Thoracic aorta (tissue), 2 donors: Measurements from ENCODE around the gene ABCG8. TPM values are rescaled to one million over a fixed set of nuclear protein-coding genes. Genes with fewer than 3 reads are reported as not detected.

Experiments used
- ATAC-seq: fragments of 150-250 bp; one replicate; pipeline ENCODE4 v1.8.0; 2017; ENCODE audit warnings: low read depth; ENCODE audit not compliant: insufficient number of reproducible peaks, low FRiP score
- DNase-seq: peaks from one replicate; pipeline ENCODE4 v3.0.0-alpha.2; 2020; ENCODE audit warnings: low spot score
- H3K27ac ChIP-seq, 2 donors: fragments of 200-600 bp; sonication (generic); 1 replicate in 1 of 2; 2 replicates in 1 of 2; pipeline ENCODE4 v1.5.1; 2016; ENCODE audit warnings: mild to moderate bottlenecking in 2 of 2, moderate library complexity in 2 of 2
- H3K27me3 ChIP-seq: fragments of 200-600 bp; sonication (generic); replicated peaks from 2 replicates; pipeline ENCODE4 v1.6.0; 2016; ENCODE audit warnings: mild to moderate bottlenecking; ENCODE audit not compliant: insufficient read depth
- H3K36me3 ChIP-seq: fragments of 200-600 bp; sonication (generic); one replicate; pipeline ENCODE4 v1.5.1; 2016
- H3K4me1 ChIP-seq, 2 donors: fragments of 200-600 bp; sonication (generic); 1 replicate in 1 of 2; 2 replicates in 1 of 2; pipeline versions ENCODE4 v1.5.1 to v1.6.0; 2016; ENCODE audit warnings: low read depth in 2 of 2, mild to moderate bottlenecking in 1 of 2; ENCODE audit not compliant: control insufficient read depth in 1 of 2
- H3K4me3 ChIP-seq: fragments of 200-600 bp; sonication (generic); 2 replicates; pipeline ENCODE4 v1.5.1; 2016; ENCODE audit warnings: mild to moderate bottlenecking
- H3K9me3 ChIP-seq: fragments of 200-600 bp; sonication (generic); 2 replicates; pipeline ENCODE4 v1.5.1; 2016
- total RNA-seq, 2 donors: library from RNA; depleted of rRNA; stranded (reverse); fragments of >200 nt; gene quantifications; one replicate each; pipeline versions ENCODE4 v1.1.0 to v1.2.3, GENCODE V29; 2016
- TF ChIP-seq, protein P1 (sequence below): fragments of 200-600 bp; sonication (generic); IDR thresholded peaks from one replicate; pipeline ENCODE4 v1.5.1; 2019; ENCODE audit warnings: antibody characterized with exemption

The ABCG8 gene
- total RNA-seq, 2 donors from 2014 or later, result not detected

DNA sequence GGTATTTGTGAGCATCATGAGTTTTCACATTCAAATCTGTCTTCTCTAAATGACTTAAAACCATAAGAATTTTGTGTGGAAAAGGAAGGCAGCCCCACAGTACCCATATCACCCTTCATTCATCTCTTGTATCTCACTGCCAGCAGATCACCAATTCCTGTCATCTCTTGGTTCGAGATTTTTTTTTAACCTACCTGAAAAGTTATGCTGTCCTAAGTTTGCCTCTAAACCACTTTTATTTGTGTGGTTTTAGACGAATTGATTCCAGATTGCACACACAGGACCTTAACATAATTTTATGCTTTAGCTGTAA is 32.1 kb upstream of the ABCG8 start:
- DNase-seq, result no peak
- H3K9me3 ChIP-seq, result no peaks in the 10 kb centered on the region
- ATAC-seq, result no peak
- TF ChIP-seq, protein P1, sequence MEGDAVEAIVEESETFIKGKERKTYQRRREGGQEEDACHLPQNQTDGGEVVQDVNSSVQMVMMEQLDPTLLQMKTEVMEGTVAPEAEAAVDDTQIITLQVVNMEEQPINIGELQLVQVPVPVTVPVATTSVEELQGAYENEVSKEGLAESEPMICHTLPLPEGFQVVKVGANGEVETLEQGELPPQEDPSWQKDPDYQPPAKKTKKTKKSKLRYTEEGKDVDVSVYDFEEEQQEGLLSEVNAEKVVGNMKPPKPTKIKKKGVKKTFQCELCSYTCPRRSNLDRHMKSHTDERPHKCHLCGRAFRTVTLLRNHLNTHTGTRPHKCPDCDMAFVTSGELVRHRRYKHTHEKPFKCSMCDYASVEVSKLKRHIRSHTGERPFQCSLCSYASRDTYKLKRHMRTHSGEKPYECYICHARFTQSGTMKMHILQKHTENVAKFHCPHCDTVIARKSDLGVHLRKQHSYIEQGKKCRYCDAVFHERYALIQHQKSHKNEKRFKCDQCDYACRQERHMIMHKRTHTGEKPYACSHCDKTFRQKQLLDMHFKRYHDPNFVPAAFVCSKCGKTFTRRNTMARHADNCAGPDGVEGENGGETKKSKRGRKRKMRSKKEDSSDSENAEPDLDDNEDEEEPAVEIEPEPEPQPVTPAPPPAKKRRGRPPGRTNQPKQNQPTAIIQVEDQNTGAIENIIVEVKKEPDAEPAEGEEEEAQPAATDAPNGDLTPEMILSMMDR, result no peak
- H3K4me1 ChIP-seq, result no peaks in the 10 kb centered on the region
- H3K4me3 ChIP-seq, result no peak overlapping the region
- peaks cover 4% of the 10 kb centered on the region for H3K36me3 ChIP-seq
- no peaks in the 10 kb centered on the region for H3K27me3 ChIP-seq
- H3K27ac ChIP-seq, result no peak overlapping the region

DNA sequence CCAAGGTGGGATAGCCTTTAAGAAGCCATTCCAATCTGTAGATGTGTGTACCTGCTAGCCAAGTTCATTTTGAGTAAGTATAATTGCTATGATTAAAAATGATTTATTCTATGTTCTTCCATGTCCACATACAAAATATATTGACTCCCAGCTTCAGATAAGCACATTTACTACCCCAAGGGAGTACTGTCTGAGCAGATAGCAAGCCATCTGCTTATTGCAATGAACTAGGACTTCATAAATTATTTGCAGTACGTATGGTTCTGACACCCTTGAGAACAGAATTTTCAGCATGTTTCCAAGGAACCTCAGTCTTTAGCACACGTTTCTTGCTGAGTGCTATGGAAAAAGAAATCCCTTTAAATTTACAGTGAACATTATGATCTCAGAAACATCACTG is 28.3 kb upstream of the ABCG8 start:
- Histone ChIP-seq H3K36me3 (peaks cover 4% of the 10 kb centered on the region), H3K9me3 (no peaks in the 10 kb centered on the region), H3K4me3 (no peak overlapping the region), H3K27me3 (no peaks in the 10 kb centered on the region), H3K27ac (no peak overlapping the region), H3K4me1 (peaks cover 5 to 6% of the 10 kb centered on the region in 2 donors)
- DNase-seq, result no peak
- TF ChIP-seq, protein P1, result no peak
- no peak for ATAC-seq

DNA sequence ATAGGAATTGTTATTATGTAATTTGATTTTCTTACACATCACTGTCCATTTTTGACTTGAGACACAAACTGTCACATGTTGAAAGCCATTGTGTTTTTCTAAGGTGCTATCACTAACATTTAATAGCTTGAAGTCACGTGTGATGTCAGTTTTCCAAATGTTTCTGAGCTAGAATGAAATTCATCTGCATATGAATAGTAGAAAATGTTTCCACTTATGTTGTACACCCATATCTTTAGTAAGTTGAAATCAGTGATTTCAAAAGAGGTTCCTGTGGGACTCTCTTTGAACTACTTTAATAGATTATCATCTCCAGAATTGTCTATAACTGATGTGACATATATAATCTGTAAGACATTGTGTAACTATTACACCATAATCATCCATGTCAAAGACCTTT is 27.9 kb upstream of the ABCG8 start:
- Histone ChIP-seq H3K4me1 (peaks cover 5 to 6% of the 10 kb centered on the region in 2 donors), H3K27me3 (no peaks in the 10 kb centered on the region), H3K36me3 (peaks cover 4% of the 10 kb centered on the region), H3K4me3 (no peak overlapping the region), H3K9me3 (no peaks in the 10 kb centered on the region), H3K27ac (no peak overlapping the region)
- ATAC-seq (no peak), DNase-seq (no peak)
- TF ChIP-seq, protein P1, result no peak

DNA sequence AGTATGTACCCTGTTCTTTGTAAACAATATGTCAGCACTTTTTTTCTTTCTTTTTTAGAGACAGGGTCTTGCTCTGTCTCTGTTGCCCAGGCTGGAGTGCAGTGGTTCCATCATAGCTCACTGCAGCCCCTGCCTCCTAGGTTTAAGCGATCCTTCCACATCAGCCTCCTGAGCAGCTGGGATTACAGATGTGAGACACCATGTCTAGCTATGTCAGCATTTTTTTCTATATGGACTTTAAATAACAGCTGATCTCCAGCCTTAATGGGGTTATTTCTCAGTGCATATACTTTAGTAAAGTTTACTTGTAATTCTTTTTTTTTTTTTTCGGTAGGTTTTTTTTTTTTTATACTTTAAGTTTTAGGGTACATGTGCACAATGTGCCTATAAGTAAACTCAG is 26.8 kb upstream of the ABCG8 start:
- no peak overlapping the region for H3K4me3 ChIP-seq
- no peak for DNase-seq

DNA sequence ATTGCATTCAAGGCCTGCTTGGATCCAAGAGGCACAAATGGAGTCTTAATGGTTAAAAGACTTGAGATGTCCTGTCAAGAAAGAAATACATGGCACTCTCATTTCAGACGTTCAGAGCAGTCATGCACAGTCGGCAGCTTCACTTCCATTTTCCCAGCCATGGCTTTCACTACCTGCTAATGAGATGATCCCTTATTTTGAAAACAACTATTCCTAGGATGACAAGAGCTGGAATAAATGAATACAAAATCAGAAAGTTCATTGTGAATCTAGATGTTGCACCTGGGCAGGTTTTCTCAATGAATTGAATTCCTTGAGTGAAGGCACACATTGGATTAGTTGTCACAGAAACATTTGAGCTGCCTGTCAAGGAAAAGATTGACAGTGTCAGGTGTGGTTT is 25.8 kb upstream of the ABCG8 start:
- ATAC-seq, result no peak
- TF ChIP-seq, protein P1, result no peak
- Histone ChIP-seq H3K9me3 (no peaks in the 10 kb centered on the region), H3K4me3 (no peak overlapping the region), H3K27ac (no peak overlapping the region), H3K4me1 (peaks cover 5 to 6% of the 10 kb centered on the region in 2 donors), H3K36me3 (peaks cover 4% of the 10 kb centered on the region), H3K27me3 (no peaks in the 10 kb centered on the region)
- no peak for DNase-seq

More for the DNA sequence above, 26.8 kb upstream of the ABCG8 start:
- Histone ChIP-seq H3K9me3 (no peaks in the 10 kb centered on the region), H3K4me1 (peaks cover 5 to 6% of the 10 kb centered on the region in 2 donors), H3K36me3 (peaks cover 4% of the 10 kb centered on the region), H3K27me3 (no peaks in the 10 kb centered on the region), H3K27ac (no peak overlapping the region)
- no peak for ATAC-seq
- TF ChIP-seq, protein P1, result no peak
